Right cardiac atrium (tissue), 5 donors: Measurements from ENCODE around the gene KCNA10. TPM values are rescaled to one million over a fixed set of nuclear protein-coding genes. Genes with fewer than 3 reads are reported as not detected.

Source experiments
- ATAC-seq, 2 donors: fragments of 200-7000 bp; cut with Tn5 transposase; one replicate each; pipeline versions ENCODE4 v1.8.0 to v1.9.1; 2020; ENCODE audit warnings: moderate library complexity in 2 of 2, mild to moderate bottlenecking in 1 of 2
- DNase-seq, 3 donors: peaks; one replicate each; pipeline ENCODE4 v3.0.0-alpha.2; 2020
- H3K27ac ChIP-seq: one replicate; pipeline ENCODE4 v1.5.1; 2013; ENCODE audit warnings: mild to moderate bottlenecking, low read length, control low read depth, moderate library complexity
- H3K27me3 ChIP-seq: one replicate; pipeline ENCODE4 v1.6.1; 2013; ENCODE audit not compliant: control insufficient read depth, insufficient read depth
- H3K4me1 ChIP-seq: one replicate; pipeline ENCODE4 v1.6.1; 2013; ENCODE audit warnings: low read length; ENCODE audit not compliant: control insufficient read depth, insufficient read depth
- H3K4me3 ChIP-seq: one replicate; pipeline ENCODE4 v1.5.1; 2013; ENCODE audit warnings: low read length, control low read depth
- H3K9me3 ChIP-seq: one replicate; pipeline ENCODE4 v1.6.1; 2013; ENCODE audit warnings: low read length; ENCODE audit not compliant: control insufficient read depth
- WGBS: extraction: QIAGEN DNeasy Blood & Tissue Kit; methylation state at CpG from one replicate; pipeline ENCODE4 v1.1.7; 2013; 5-methylcytosine and 5-hydroxymethylcytosine counted together
- intact Hi-C, 4 donors: fragments of 100-400 bp; cut with DNase I; formaldehyde crosslinking; loops; one replicate each; pipeline versions ENCODE4 v1.11.0 to v1.14.0; 2022 to 2023
- long read RNA-seq, 4 donors: library from polyadenylated mRNA; unstranded; transcript quantifications; one replicate each; pipeline ENCODE4 v2.0.0, GENCODE V29; 2020 to 2021
- polyA plus RNA-seq: library from polyadenylated mRNA; stranded (reverse); fragments of 200-250 nt; gene quantifications from one replicate; pipeline ENCODE4 v1.2.3, GENCODE V29; 2013
- total RNA-seq, 4 donors: library from RNA; stranded (reverse); fragmentation: NEBNext Ultra II Directional; extraction: Animal tissue kit (Norgen Biotek cat#: 25700); gene quantifications; one replicate each; pipeline ENCODE4 v1.2.1, GENCODE V29; 2021
- donor health status: healthy with polysubstance abuse.
- donor health status: DM: no; HTN: yes; CAD: no.
- donor health status: DM: no; HTN: no; CAD: no.
- donor health status: DM: no; HTN: yes; CAD: no; lungs with severe emphysema.
- donor health status: DM: yes; HTN: yes; CAD: no.

The KCNA10 gene
- total RNA-seq = not detected
- polyA plus RNA-seq = not detected
- long read RNA-seq, donor 1 = 0 reads
- long read RNA-seq, donor 2 = 0 reads
- long read RNA-seq, donor 3 = 0 reads
- long read RNA-seq, donor 4 = 0 reads

GRCh38 chr1:110519125-110519810 is at the start of gene KCNA10:
TSS of gene KCNA10 (minus strand) at chr1:110519175. CDS start at chr1:110518787, 388 bp downstream.
- intact Hi-C loops = no loop called here
- Histone ChIP-seq H3K27ac (no peak within 1 kb of the TSS), H3K9me3 (no peaks in the 10 kb centered on the region), H3K4me3 (no peak within 1 kb of the TSS), H3K27me3 (no peaks in the 10 kb centered on the region), H3K4me1 (no peaks in the 10 kb centered on the region)
- WGBS = 67% methylated on average over 9 of the region's 9 CpGs
- DNase-seq = no peak
- no peak for ATAC-seq

GRCh38 chr1:110566836-110567235 is 47.9 kb upstream of the KCNA10 start:
- no peak overlapping the region for H3K27ac ChIP-seq
- no peak for ATAC-seq
- H3K9me3 ChIP-seq = no peaks in the 10 kb centered on the region
- intact Hi-C loops = no loop called here
- H3K27me3 ChIP-seq = no peaks in the 10 kb centered on the region
- WGBS = 71% methylated on average over 3 of the region's 3 CpGs
- no peaks in the 10 kb centered on the region for H3K4me1 ChIP-seq
- no peak overlapping the region for H3K4me3 ChIP-seq
- DNase-seq = no peak

- H3K4me3 ChIP-seq = no peak overlapping the region
- no peaks in the 10 kb centered on the region for H3K27me3 ChIP-seq
- no peak overlapping the region for H3K27ac ChIP-seq
- DNase-seq (no peak), ATAC-seq (no peak)
- intact Hi-C loops = no loop called here
- H3K4me1 ChIP-seq = no peaks in the 10 kb centered on the region
- 50% methylated on average over 1 of the region's 1 CpG for WGBS
- no peaks in the 10 kb centered on the region for H3K9me3 ChIP-seq
These were observed 46.6 kb upstream of the KCNA10 start for GRCh38 chr1:110565565-110565964.

GRCh38 chr1:110563089-110563488 is 44.1 kb upstream of the KCNA10 start:
- Histone ChIP-seq H3K9me3 (no peaks in the 10 kb centered on the region), H3K27ac (no peak overlapping the region), H3K4me1 (no peaks in the 10 kb centered on the region), H3K4me3 (no peak overlapping the region), H3K27me3 (no peaks in the 10 kb centered on the region)
- 79% methylated on average over 4 of the region's 4 CpGs for WGBS
- DNase-seq (no peak), ATAC-seq (no peak)
- intact Hi-C loops = no loop called here

- no peak for DNase-seq
- no peaks in the 10 kb centered on the region for H3K4me1 ChIP-seq
- intact Hi-C loops = no loop called here
- no peaks in the 10 kb centered on the region for H3K9me3 ChIP-seq
- H3K4me3 ChIP-seq = no peak overlapping the region
- 75% methylated on average over 7 of the region's 7 CpGs for WGBS
- no peaks in the 10 kb centered on the region for H3K27me3 ChIP-seq
- no peak overlapping the region for H3K27ac ChIP-seq
- no peak for ATAC-seq
These were observed 42.6 kb upstream of the KCNA10 start for GRCh38 chr1:110561596-110561995.

- no peak for ATAC-seq
- WGBS = 51% methylated on average over 4 of the region's 4 CpGs
- intact Hi-C loops = loop anchor here (5.0 to 10.0 kb wide), 3 partner anchors 46 to 226 kb away; partner anchors contain the start of gene KCNA2 (in 1 of the 4)
- no peak for DNase-seq
- Histone ChIP-seq H3K27ac (no peak overlapping the region), H3K4me1 (no peaks in the 10 kb centered on the region), H3K4me3 (no peak overlapping the region), H3K27me3 (no peaks in the 10 kb centered on the region), H3K9me3 (no peaks in the 10 kb centered on the region)
These were observed 40.2 kb upstream of the KCNA10 start for GRCh38 chr1:110559157-110559556.

- H3K9me3 ChIP-seq = no peaks in the 10 kb centered on the region
- no peaks in the 10 kb centered on the region for H3K4me1 ChIP-seq
- DNase-seq = no peak
- 70% methylated on average over 3 of the region's 3 CpGs for WGBS
- H3K27me3 ChIP-seq = no peaks in the 10 kb centered on the region
- H3K4me3 ChIP-seq = no peak overlapping the region
- no peak overlapping the region for H3K27ac ChIP-seq
- no peak for ATAC-seq
- intact Hi-C loops = loop anchor here (5.0 to 10.0 kb wide), 3 partner anchors 47 to 227 kb away; partner anchors contain the start of gene KCNA2 (in 1 of the 4)
These were observed 38.5 kb upstream of the KCNA10 start for GRCh38 chr1:110557481-110557880.

- H3K9me3 ChIP-seq = no peaks in the 10 kb centered on the region
- no peaks in the 10 kb centered on the region for H3K4me1 ChIP-seq
- H3K27ac ChIP-seq = no peak overlapping the region
- WGBS = 44% methylated on average over 5 of the region's 5 CpGs
- H3K27me3 ChIP-seq = no peaks in the 10 kb centered on the region
- ATAC-seq (peak in 1 of 2 donors; percentile 18), DNase-seq (peak in 1 of 3 donors; percentile 46)
- intact Hi-C loops = loop anchor here (5.0 to 10.0 kb wide), 3 partner anchors 48 to 228 kb away; partner anchors contain the start of gene KCNA2 (in 1 of the 4)
- no peak overlapping the region for H3K4me3 ChIP-seq
These were observed 37.5 kb upstream of the KCNA10 start for GRCh38 chr1:110556471-110556807.

- WGBS = 36% methylated on average over 11 of the region's 11 CpGs
- Histone ChIP-seq H3K27ac (no peak overlapping the region), H3K9me3 (no peaks in the 10 kb centered on the region), H3K27me3 (no peaks in the 10 kb centered on the region), H3K4me1 (no peaks in the 10 kb centered on the region), H3K4me3 (no peak overlapping the region)
- intact Hi-C loops = loop anchor here (2.0 to 10.0 kb wide), 4 partner anchors 49 to 229 kb away; partner anchors contain the start of gene KCNA2 (in 1 of the 4)
- DNase-seq (peak; percentile 71 to 91 (median 89)), ATAC-seq (peak; percentile 76 to 83)
These were observed 37.0 kb upstream of the KCNA10 start for GRCh38 chr1:110555807-110556470.

- H3K27ac ChIP-seq = no peak overlapping the region
- H3K4me1 ChIP-seq = no peaks in the 10 kb centered on the region
- WGBS = 9% methylated on average over 53 of the region's 53 CpGs
- intact Hi-C loops = loop anchor here (2.0 to 10.0 kb wide), 4 partner anchors 50 to 230 kb away; partner anchors contain the start of gene KCNA2 (in 1 of the 4)
- ATAC-seq = peak; percentile 89 to 91
- DNase-seq = peak; percentile 63 to 82 (median 78)
- peak overlapping the region; percentile 36 for H3K4me3 ChIP-seq
- H3K27me3 ChIP-seq = no peaks in the 10 kb centered on the region
- no peaks in the 10 kb centered on the region for H3K9me3 ChIP-seq
These were observed 36.2 kb upstream of the KCNA10 start for GRCh38 chr1:110554871-110555801.
